Hematopoietic multipotent progenitor cell treated with erythropoietin and hydrocortisone succinate and interleukin-3 and kit ligand, for 8 days (in vitro differentiated cells): ENCODE data around the gene MS4A2.
A peak's percentile ranks its signal among the peaks of the same experiment; 100 is the strongest.
"Not testable (repeated sequence)": the region's sequence is repeated elsewhere in the genome, so short reads cannot be mapped to it uniquely, and the experiment has no call there.

Source experiments
- DNase-seq: peaks from one replicate; pipeline ENCODE4 v3.0.0-alpha.2; 2015

Gene MS4A2

GRCh38 chr11:60088364-60088763 lies at the start of gene MS4A2:
TSS of gene MS4A2 (plus strand) at chr11:60088664. CDS start at chr11:60088766, 102 bp downstream.
- DNase-seq = no peak

DNA sequence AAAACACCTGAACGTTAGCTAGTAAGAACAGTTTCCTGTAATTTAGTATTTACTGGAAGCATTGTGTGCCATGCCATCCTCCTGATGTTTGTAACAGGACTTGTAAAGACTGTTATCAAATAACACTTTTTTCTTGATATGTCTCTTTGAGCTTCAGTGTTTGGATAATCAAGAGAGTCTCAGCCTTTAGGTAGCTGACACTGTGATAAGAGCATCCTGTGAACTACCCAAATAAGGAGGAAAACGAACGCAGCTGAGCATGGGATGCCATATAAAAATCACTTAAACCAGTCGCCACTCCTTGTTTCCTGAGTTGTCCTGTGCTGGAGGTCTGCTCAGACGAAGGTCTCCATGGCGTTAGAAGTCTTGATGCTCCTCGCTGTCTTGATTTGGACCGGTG lies 48.4 kb upstream of the MS4A2 start, which contains the start of gene OOSP2:
OOSP2 (plus strand) TSS at position 301 of the 400 bp plus-strand sequence; CDS start at position 352, 51 bp downstream.
- DNase-seq = no peak

GRCh38 chr11:60050422-60050821 lies 38.0 kb upstream of the MS4A2 start:
- DNase-seq = not testable (repeated sequence)

GRCh38 chr11:60050839-60051238 lies 37.6 kb upstream of the MS4A2 start:
- not testable (repeated sequence) for DNase-seq

DNA sequence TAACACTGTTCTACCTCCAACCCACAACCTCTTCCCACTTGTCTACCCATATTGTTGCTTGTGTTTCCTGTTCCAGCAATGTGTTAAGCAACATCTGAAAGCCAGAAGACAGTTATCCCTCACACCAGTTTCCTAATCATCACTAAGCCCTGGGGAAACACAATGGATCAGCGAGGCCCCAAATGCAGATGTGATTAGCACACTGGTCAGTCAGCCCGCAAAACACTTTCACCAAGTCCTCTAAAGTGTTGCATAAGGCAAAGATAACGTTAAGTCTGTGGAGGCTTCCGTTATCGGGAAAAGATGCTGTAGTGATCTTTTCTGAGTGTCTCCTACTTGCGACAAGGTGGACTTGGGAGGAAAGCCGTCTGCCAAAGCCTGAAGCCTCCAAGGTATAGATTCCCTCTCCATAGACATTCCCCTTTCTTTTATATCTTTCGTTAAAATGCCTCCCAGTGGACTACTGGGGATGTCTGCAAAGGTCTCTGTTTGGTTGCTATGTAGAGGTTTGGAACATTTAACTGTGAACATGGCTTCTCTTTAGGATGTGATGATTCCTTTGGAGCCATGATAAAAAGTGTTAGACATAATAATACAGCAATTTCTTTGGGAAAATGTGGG lies 32.0 kb upstream of the MS4A2 start, which contains the start of gene MS4A3:
MS4A3 (plus strand) TSS at position 317 of the 621 bp plus-strand sequence. CDS start 4,496 bp downstream, outside the sequence.
- peak; percentile 20 for DNase-seq

DNA sequence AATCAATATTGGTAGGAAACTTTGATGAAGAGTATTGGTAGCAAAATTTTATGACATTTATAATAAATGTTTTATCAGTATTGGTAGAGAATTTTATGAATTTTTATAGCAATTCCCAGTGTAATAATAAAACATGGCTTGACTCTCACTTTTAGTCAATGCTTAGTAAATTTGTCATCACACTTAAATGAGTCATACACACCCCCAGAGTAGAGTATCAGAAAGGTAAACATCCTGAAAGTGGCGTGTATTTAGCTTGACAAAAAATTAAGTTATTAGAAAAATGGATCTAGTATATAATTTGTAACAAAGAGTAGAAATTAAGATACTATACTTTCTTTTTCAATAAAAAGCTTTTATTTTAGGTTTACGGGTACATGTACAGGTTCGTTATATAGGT lies 29.4 kb upstream of the MS4A2 start:
- no peak for DNase-seq

GRCh38 chr11:60059521-60060240 lies 28.8 kb upstream of the MS4A2 start:
- no peak for DNase-seq

DNA sequence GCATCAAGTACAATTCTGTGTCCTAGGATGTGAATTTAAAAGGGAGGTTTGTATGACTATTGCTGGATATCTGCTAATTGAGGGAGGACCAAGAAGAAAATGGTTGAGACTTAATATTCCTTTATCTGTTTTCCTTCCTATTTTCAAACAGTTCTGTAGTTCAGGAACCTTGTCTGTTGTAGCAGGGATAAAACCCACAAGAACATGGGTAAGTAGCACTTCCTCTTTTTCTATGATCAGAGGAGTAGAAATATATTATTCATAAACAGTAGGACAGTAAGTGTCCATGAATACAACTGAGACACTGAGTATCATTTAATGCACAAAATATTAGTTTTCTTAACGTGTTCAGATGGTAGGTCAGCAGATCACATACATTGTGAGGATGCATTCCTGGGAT lies 24.4 kb upstream of the MS4A2 start:
- DNase-seq = peak; percentile 28

- DNase-seq = no peak
Measured at GRCh38 chr11:60065801-60066200, 22.7 kb upstream of the MS4A2 start.

- no peak for DNase-seq
Measured at GRCh38 chr11:60069450-60069849, 19.0 kb upstream of the MS4A2 start.

GRCh38 chr11:60071644-60072043 lies 16.8 kb upstream of the MS4A2 start:
- DNase-seq = not testable (repeated sequence)

DNA sequence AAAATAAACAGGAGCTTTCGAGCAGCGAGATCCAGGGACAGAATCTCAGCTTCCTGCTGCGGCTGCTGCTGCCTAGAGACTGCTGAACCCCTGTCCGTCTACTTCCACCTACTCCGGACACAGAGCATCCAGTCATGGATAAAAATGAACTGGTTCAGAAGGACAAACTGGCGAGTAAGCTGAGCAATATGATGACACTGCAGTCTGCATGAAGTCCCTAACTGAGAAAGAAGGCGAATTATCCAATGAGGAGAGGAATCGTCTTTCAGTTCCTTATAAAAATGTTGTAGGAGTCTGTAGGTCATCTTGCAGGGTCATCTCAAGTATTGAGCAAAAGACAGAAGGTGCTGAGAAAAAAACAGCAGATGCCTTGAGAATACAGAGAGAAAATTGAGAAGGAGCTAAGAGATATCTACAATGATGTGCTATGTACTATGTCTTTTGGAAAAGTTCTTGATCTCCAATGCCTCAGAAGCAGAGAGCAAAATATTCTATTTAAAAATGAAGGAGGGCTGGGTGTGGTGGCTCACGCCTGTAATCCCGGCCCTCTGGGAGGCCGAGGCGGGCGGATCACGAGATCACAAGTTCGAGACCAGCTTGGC lies 11.1 kb upstream of the MS4A2 start:
- DNase-seq = no peak

- no peak for DNase-seq
Measured at GRCh38 chr11:60077981-60078380, 10.5 kb upstream of the MS4A2 start.

DNA sequence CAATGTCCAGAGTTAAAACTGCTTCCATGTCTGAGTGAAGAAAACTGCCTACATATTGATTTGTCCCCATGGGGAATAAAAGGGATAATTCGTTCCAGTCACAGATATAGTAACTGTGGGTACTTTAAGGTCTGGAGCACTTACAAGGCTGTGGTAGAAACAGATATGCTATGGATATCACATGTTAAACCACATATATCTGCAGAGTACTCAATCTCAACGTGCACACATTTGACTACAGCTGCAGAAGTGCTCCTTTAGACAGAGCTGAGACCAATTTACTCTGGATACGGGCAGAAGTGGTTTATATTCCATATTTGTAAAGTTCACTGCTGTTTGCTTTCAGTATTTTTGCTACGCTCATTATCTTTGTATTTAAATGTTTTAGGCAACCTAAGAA lies 9.7 kb upstream of the MS4A2 start:
- DNase-seq = peak; percentile 35

DNA sequence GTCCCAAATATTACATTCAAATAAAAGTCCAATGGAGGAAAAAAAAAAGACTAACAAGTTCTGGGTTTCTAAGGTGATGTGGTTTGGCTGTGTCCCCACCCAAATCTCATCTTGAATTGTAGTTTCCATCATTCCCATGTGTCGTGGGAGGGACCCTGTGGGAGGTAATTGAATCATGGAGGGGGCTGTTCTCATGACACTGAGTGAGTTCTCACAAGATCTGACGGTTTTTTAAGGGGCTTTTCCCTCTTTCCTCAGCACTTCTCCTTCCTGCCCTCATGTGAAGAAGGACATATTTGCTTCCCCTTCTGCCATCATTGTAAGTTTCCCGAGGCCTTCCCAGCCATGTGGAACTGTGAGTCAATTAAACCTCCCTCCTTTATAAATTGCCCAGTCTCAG lies 7.9 kb upstream of the MS4A2 start:
- no peak for DNase-seq

GRCh38 chr11:60084631-60085273 lies 3.7 kb upstream of the MS4A2 start:
- DNase-seq = no peak

DNA sequence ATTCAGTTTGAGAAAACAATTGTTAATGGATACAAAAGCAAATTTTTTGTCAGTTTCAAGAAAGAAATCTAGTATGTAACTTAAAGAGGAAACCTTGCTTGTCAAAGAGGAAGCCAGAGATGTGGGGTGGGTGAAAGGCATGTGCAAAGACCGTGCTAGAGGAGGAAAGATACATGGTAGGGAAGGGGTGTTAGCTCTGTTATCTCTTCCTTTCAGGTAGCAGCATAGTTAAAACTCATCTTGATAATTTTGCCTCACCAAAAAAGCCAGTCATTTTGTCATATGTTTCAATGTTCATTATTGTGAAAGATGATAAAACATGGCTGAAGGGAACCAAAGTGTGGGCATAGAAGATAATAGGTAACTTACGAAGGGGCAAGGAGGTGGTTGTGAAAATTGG lies 2.6 kb upstream of the MS4A2 start:
- peak; percentile 17 for DNase-seq

GRCh38 chr11:60087239-60087638 lies 1.2 kb upstream of the MS4A2 start:
- DNase-seq = no peak

DNA sequence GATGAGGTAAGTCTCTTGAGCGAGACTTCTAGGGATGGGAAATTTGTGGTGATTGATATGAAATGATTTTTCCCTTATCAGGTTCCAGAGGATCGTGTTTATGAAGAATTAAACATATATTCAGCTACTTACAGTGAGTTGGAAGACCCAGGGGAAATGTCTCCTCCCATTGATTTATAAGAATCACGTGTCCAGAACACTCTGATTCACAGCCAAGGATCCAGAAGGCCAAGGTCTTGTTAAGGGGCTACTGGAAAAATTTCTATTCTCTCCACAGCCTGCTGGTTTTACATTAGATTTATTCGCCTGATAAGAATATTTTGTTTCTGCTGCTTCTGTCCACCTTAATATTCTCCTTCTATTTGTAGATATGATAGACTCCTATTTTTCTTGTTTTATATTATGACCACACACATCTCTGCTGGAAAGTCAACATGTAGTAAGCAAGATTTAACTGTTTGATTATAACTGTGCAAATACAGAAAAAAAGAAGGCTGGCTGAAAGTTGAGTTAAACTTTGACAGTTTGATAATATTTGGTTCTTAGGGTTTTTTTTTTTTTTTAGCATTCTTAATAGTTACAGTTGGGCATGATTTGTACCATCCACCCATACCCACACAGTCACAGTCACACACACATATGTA lies 7.1 kb downstream of the MS4A2 start:
- no peak for DNase-seq

- no peak for DNase-seq
Measured at GRCh38 chr11:60097189-60097588, 8.7 kb downstream of the MS4A2 start.

DNA sequence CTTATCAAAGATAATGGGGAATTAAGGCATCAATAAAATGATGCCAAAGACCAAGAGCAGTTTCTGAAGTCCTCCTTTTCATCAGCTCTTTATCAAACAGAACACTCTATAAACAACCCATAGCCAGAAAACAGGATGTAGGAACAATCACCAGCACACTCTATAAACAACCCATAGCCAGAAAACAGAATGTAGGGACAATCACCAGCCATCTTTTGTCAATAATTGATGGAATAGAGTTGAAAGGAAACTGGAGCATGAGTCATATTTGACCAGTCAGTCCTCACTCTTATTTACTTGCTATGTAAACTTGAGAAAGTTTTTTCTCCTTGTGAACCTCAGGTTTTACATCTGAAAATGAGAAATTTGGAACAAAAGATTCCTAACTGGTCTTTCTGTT lies 10.0 kb downstream of the MS4A2 start:
- DNase-seq = no peak

DNA sequence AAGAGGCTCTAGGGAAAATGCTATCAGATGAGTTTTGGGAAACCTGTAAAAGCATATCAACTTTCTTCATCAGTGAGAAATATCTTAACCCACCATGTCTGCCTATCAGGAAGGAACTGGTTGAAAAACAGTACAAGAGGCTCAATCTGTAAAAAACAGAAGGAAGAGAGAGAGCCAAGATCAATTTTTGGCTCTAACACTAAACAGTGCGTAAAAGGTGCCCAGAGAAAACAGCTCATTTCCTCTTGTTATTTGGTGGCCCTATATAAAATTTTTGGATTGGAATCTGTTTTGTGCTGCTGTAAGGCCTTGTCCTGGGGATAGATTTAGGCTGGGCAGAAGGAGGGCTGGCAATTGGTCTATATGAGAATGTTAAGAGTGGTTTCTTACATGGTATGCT lies 12.1 kb downstream of the MS4A2 start:
- no peak for DNase-seq

DNA sequence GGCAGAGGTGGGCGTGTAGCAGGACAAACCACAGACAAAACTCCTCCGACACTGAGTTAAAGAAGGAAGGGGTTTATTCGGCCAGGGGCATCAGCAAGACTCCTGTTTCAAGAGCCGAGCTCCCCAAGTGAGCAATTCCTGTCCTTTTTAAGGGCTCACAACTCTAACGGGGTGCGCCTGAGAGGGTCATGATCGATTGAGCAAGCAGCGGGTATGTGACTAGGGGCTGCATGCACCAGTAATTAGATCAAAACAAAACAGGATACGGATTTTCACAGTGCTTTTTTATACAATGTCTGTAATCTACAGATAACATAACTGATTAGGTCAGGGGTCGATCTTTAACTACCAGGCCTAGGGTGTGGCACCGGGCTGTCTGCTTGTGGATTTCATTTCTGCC lies 12.9 kb downstream of the MS4A2 start:
- DNase-seq = not testable (repeated sequence)
